ENCODE measurements around the gene NKD1.

The NKD1 gene

GRCh38 chr16:50604065-50604418 is 55.8 kb downstream of the NKD1 start:
- no peak for TF ChIP-seq CTCF (IDR thresholded peaks at IDR 0.05; ENCODE audit: low read depth, low read length)
- Histone ChIP-seq H3K4me3 (ENCODE audit: low read depth, low read length) (no peak overlapping the region), H3K27me3 (no peaks in the 10 kb centered on the region)

DNA sequence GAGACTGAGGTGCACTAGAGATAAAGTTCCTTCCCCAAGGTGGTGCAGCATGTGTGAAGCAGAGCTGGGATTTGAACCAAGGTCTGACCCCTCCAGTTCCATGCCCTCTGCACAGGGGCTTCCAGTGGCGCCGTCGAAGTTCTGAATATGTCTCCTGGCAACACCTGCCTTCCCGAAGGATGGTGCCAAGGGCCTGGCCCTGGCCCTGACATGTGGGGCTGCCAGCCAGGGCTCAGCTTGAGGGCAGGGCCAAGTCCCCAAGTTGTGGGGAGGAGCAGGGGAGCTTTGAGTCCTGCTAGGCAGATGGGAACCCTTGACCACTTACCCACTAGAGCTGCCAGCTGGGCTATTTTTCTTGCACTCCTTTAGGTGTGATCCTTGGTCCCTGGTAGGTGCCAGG is 56.4 kb downstream of the NKD1 start:
- Histone ChIP-seq H3K36me3 (no peaks in the 10 kb centered on the region), H3K9me3 (no peaks in the 10 kb centered on the region), H3K4me1 (no peaks in the 10 kb centered on the region), H3K4me3 (ENCODE audit: low read depth, low read length) (no peak overlapping the region), H3K27me3 (no peaks in the 10 kb centered on the region)
- no peak for TF ChIP-seq CTCF (IDR thresholded peaks at IDR 0.05; ENCODE audit: low read depth, low read length)
- no peak for DNase-seq

More at GRCh38 chr16:50604065-50604418, 55.8 kb downstream of the NKD1 start:
- Histone ChIP-seq H3K9me3 (no peaks in the 10 kb centered on the region), H3K4me1 (no peaks in the 10 kb centered on the region), H3K36me3 (no peaks in the 10 kb centered on the region)
- no peak for DNase-seq

- Histone ChIP-seq H3K4me1 (no peaks in the 10 kb centered on the region), H3K9me3 (no peaks in the 10 kb centered on the region), H3K36me3 (no peaks in the 10 kb centered on the region), H3K4me3 (ENCODE audit: low read depth, low read length) (no peak overlapping the region), H3K27me3 (no peaks in the 10 kb centered on the region)
- DNase-seq, result no peak
- TF ChIP-seq CTCF (IDR thresholded peaks at IDR 0.05; ENCODE audit: low read depth, low read length), result no peak
Measured at GRCh38 chr16:50605733-50606430, 57.7 kb downstream of the NKD1 start.

DNA sequence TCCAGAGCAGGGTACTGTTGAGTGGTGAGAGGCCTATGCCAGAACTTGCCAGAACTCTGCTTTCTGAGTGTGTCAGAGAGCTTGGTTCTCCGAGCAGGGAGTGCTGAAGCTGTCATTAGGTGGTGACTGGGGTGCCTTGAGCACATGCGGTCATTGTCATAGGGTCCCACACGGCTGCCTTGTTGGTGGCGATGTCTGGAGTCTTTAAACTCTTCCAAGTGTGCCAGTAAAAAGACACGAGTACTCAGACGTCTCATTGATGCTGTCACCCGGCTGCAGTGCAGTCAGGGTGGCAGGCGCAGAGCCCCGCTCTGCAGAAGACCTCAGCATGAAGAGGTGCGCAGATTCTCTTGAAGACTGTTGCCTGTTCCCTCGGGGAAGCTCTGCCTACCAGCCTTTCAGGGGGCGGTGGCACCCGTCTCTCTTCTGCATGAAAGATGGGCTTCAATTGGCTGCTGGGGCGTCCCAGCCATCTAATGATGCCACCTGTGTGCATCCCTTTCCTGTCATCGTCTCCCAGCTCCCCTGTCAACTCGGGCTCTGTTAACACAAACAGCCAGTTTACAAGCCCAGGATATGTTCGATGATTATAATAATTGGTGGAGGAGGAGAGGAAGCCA is 58.3 kb downstream of the NKD1 start:
- Histone ChIP-seq H3K9me3 (no peaks in the 10 kb centered on the region), H3K4me1 (no peaks in the 10 kb centered on the region), H3K4me3 (ENCODE audit: low read depth, low read length) (no peak overlapping the region), H3K27me3 (no peaks in the 10 kb centered on the region), H3K36me3 (no peaks in the 10 kb centered on the region)
- TF ChIP-seq CTCF (IDR thresholded peaks at IDR 0.05; ENCODE audit: low read depth, low read length), result no peak
- DNase-seq, result no peak

GRCh38 chr16:50607051-50607431 is 58.8 kb downstream of the NKD1 start:
- Histone ChIP-seq H3K27me3 (no peaks in the 10 kb centered on the region), H3K4me1 (no peaks in the 10 kb centered on the region), H3K4me3 (ENCODE audit: low read depth, low read length) (no peak overlapping the region), H3K9me3 (no peaks in the 10 kb centered on the region), H3K36me3 (no peaks in the 10 kb centered on the region)
- TF ChIP-seq CTCF (IDR thresholded peaks at IDR 0.05; ENCODE audit: low read depth, low read length), result no peak
- no peak for DNase-seq

DNA sequence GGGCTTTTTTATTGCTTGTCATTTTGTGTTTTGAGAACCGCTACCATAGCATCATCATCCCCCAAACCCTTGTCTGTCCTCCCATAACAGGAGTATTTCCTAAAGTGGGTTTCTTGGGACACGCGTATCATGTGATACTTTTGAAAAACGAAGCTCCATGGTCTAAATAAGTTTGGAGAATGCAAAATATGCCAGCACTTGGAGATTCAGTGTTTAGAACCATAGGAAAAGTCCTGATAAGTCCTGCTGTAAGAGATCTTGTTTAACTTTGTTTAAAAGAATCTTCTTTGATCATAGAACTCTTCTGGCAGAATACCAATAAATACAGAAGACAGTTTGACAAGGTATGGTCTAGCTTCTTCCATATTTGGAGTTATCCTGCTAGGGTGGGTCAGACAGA is 59.3 kb downstream of the NKD1 start:
- TF ChIP-seq CTCF (IDR thresholded peaks at IDR 0.05; ENCODE audit: low read depth, low read length), result no peak
- H3K9me3 ChIP-seq, result no peaks in the 10 kb centered on the region
- no peaks in the 10 kb centered on the region for H3K36me3 ChIP-seq
- H3K27me3 ChIP-seq, result no peaks in the 10 kb centered on the region
- DNase-seq, result no peak
- H3K4me3 ChIP-seq (ENCODE audit: low read depth, low read length), result no peak overlapping the region
- H3K4me1 ChIP-seq, result no peaks in the 10 kb centered on the region

All from BE2C (cell line).